ENCODE results near the gene ATP7A.
"Not testable (repeated sequence)": the region's sequence is repeated elsewhere in the genome, so short reads cannot be mapped to it uniquely, and the experiment has no call there.

Gene ATP7A

GRCh38 chrX:78042601-78043000 is 132.1 kb downstream of the ATP7A start:
- no peak for DNase-seq

GRCh38 chrX:78046362-78046761 is 135.9 kb downstream of the ATP7A start:
- DNase-seq = no peak

GRCh38 chrX:78048052-78048451 is 137.6 kb downstream of the ATP7A start:
- no peak for DNase-seq

GRCh38 chrX:78063687-78064086 is 153.2 kb downstream of the ATP7A start:
- no peak for DNase-seq

- DNase-seq = no peak
Observed at GRCh38 chrX:78064152-78064551, 153.7 kb downstream of the ATP7A start.

DNA sequence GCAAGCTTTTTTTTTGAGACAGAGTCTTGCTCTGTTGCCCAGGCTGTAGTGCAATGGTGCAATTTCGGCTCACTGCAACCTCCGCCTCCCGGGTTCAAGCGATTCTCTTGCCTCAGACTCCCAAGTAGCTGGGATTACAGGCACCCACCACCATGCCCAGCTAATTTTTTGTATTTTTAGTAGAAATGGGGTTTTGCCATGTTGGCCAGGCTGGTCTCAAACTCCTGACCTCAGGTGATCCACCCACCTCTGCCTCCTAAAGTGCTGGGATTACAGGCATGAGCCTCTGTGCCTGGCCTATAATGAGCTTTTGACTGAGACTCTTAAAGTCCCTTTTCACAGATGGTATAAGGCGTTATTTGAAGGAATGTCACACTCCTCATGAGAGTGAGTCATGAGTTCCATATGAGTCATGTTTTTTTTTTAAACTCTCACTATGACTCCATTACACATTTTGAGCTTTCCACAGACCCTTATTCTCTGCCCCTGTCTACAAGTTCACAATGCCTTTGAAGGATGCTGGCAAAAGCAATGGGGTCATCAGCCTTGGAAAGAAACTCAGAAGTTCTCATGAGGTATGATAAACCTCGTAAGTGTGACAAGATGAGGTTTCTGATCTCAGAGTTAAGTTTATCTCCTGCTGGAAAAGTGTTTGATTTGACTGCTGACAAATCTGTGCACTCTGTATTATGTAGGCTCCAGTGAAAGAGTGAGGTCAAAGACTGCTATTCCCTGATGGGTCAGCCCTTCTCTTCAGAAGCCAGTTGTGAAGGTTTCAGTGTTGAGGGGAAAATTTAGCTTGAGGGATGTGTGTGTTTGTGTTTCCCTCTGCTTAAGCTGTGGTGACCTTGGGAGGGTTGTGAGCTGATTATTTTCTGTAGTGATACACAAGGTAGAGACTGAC is 154.5 kb downstream of the ATP7A start:
- DNase-seq = not testable (repeated sequence)

DNA sequence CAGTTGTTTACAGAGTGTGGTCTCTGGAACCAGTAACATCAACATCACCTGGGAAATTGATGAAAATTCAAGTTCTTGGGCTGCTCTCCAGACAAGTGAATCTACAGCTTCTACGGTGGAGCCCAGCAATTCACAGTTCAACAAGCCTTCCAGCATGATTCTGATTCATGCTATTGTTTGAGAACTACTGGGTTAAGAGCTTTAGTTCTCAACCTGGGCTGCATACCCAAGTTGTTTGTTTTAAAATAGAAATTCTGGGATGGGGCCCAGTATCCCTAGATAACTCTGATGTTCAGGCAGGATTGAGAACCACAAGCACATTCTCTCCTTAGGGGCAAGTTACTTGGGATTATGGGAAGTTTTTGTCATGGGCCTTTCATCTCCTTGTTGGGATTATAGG is 155.6 kb downstream of the ATP7A start:
- DNase-seq = no peak

DNA sequence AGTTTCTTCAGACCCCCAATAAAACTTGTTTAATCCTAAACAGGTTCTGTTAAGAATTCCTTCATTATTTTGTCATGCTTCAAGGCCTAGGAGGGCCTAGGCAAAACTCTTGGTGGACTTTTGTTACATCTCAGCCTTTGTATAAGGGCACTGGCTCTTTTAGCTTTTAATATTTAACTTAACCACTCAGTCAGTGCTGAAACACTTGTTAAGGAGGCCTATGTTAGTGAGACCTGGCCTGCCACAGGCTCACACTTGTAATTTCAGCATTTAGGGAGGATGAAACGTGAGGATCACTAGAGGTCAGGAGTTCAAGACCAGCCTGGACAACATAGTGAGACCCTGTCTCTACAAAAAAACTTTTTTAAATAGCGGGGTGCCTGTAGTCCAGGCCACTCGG is 160.8 kb downstream of the ATP7A start:
- no peak for DNase-seq

GRCh38 chrX:78073147-78074077 is 162.9 kb downstream of the ATP7A start:
- DNase-seq = not testable (repeated sequence)

DNA sequence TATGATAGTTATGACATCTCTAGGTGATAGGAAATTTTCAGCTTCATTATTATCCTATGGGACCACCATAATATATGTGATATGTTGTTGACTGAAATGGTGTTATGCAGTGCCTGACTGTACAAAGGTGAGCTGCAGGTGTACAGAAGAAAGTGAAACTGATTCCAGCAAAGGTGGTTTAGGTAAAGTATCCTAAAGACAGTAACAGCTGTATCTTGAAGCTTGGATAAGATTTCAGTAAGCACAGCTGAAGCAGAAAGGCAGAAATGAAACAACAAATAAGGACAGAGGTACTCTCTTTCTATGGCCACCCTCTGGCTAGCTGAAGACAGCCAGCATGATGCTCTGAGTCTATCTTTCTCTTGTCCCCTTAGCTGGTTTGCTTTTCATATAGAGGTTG is 163.6 kb downstream of the ATP7A start:
- no peak for DNase-seq

GRCh38 chrX:78075787-78076389 is 165.4 kb downstream of the ATP7A start:
- DNase-seq = no peak

GRCh38 chrX:78081413-78081812 is 170.9 kb downstream of the ATP7A start:
- not testable (repeated sequence) for DNase-seq

- DNase-seq = no peak
Observed at GRCh38 chrX:78092296-78092695, 181.8 kb downstream of the ATP7A start.

GRCh38 chrX:78098108-78098507 is 187.6 kb downstream of the ATP7A start:
- no peak for DNase-seq

Measured in COR-L47 (cell line).